ENCODE data around the gene SLC15A1.

DNA sequence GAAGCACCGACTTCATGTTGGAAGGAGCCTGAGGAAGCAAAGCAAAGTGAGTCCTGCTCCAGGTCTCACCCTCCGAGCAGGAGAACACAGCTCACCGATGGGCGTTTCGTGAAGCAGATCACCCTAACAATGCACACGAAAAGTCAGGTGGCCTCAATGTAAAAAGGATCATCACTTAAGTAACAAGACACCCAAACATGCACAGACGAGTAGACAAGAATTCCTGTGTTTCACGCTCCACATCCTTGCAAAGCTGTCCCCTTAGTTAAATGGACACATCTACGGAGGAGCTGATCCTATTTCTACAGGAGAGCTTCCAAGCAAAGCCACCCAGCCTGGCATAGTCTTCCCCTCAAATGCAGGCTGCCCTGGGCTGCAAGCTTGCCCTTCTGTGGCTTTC lies 66.2 kb downstream of the SLC15A1 start:
- TF ChIP-seq POLR2A (IDR thresholded peaks at IDR 0.05; ENCODE audit: low read length) (no peak), GATA1 (IDR thresholded peaks at IDR 0.05; ENCODE audit: low read depth, low read length) (no peak)
